Endothelial cell of umbilical vein (primary cell): ENCODE measurements around the gene CST3. TPM values are rescaled to one million over a fixed set of nuclear protein-coding genes. Genes with fewer than 3 reads are reported as not detected.

ENCODE experiments used
- BruUV-seq: library from RNA; stranded (reverse); fragments of 400-500 nt; replicated peaks from 2 replicates; lab custom pipeline; 2021; lab: Mats Ljungman, UMichigan
- CTCF ChIA-PET: fragments of 300-600, 350-600 bp; sonication (Branson Sonifier 250); formaldehyde crosslinking; loops from one replicate; lab custom pipeline; 2021; ENCODE audit warnings: antibody characterized with exemption, inconsistent platforms; lab: Charles Lee
- POLR2A ChIA-PET: fragments of 300-600, 350-600 bp; sonication (Branson Sonifier 250); formaldehyde crosslinking; loops from one replicate; lab custom pipeline; 2021; ENCODE audit warnings: antibody characterized with exemption, inconsistent platforms; lab: Charles Lee
- DNase-seq: peaks from one replicate; pipeline ENCODE4 v3.0.0-alpha.2; 2011; ENCODE audit warnings: low read depth, low spot score
- FAIRE-seq: peaks from 2 replicates; lab custom pipeline; 2011; peaks lifted over from hg19 to GRCh38; lab: Jason Lieb, UNC
- H2AFZ ChIP-seq: 2 replicates; pipeline ENCODE4 v1.6.0; 2012; ENCODE audit warnings: low read depth, low read length, control low read depth, inconsistent platforms
- H3K27ac ChIP-seq: 2 replicates; pipeline ENCODE4 v1.5.1; 2011; ENCODE audit warnings: low read depth, mild to moderate bottlenecking, control low read depth, low read length, moderate library complexity; ENCODE audit not compliant: insufficient read depth
- H3K27me3 ChIP-seq, 2 experiments: 2 replicates each; pipeline versions ENCODE4 v1.6.0 to v1.6.1; 2011; ENCODE audit warnings: low read length in 2 of 2, mixed read lengths in 1 of 2; ENCODE audit not compliant: control insufficient read depth in 2 of 2, insufficient read depth in 2 of 2
- H3K36me3 ChIP-seq, 2 experiments: 2 replicates in 1 of 2; 3 replicates in 1 of 2; pipeline ENCODE4 v1.5.1; 2011; ENCODE audit warnings: low read length in 2 of 2, mild to moderate bottlenecking in 1 of 2, moderate library complexity in 1 of 2; ENCODE audit not compliant: control insufficient read depth in 2 of 2, insufficient read depth in 2 of 2; ENCODE audit errors: extremely low read depth in 1 of 2
- H3K4me1 ChIP-seq: 3 replicates; pipeline ENCODE4 v1.5.1; 2011; ENCODE audit warnings: mild to moderate bottlenecking, low read length; ENCODE audit not compliant: control insufficient read depth, insufficient read depth; ENCODE audit errors: extremely low read depth
- H3K4me2 ChIP-seq: 2 replicates; pipeline ENCODE4 v1.6.1; 2011; ENCODE audit warnings: low read length, control low read depth, mixed read lengths; ENCODE audit not compliant: insufficient read depth
- H3K4me3 ChIP-seq, 3 experiments: fragments of 200-600 bp in 1 of 3; sonication (generic), shearing (Covaris generic) in 1 of 3; replicated peaks in 1 of 3; 2 replicates each; pipeline ENCODE4 v1.5.1; 2011 to 2016; ENCODE audit warnings: control low read depth in 3 of 3, low read length in 3 of 3, mild to moderate bottlenecking in 2 of 3, inconsistent platforms in 1 of 3, low read depth in 1 of 3, moderate library complexity in 1 of 3; ENCODE audit not compliant: insufficient read depth in 1 of 3
- H3K79me2 ChIP-seq: 2 replicates; pipeline ENCODE4 v1.6.0; 2012; ENCODE audit warnings: low read length, inconsistent platforms; ENCODE audit not compliant: control insufficient read depth, insufficient read depth
- H3K9ac ChIP-seq: replicated peaks from 2 replicates; pipeline ENCODE3; 2011; ENCODE audit warnings: low read length, control low read depth; ENCODE audit not compliant: insufficient read depth; ENCODE audit errors: extremely low read depth
- H3K9me1 ChIP-seq: replicated peaks from 3 replicates; pipeline ENCODE4 v1.6.0; 2011; ENCODE audit warnings: mild to moderate bottlenecking, low read length; ENCODE audit not compliant: control insufficient read depth, insufficient read depth; ENCODE audit errors: extremely low read depth
- H3K9me3 ChIP-seq: replicated peaks from 2 replicates; pipeline ENCODE4 v1.5.1; 2012; ENCODE audit warnings: low read length, inconsistent platforms; ENCODE audit not compliant: control insufficient read depth, insufficient read depth
- H4K20me1 ChIP-seq: replicated peaks from 2 replicates; pipeline ENCODE3; 2011; ENCODE audit warnings: mild to moderate bottlenecking, low read length; ENCODE audit not compliant: control insufficient read depth, insufficient read depth; ENCODE audit errors: extremely low read depth
- EZH2 ChIP-seq: IDR thresholded peaks from 2 replicates; pipeline ENCODE4 v1.6.1; 2012; ENCODE audit warnings: borderline replicate concordance, low read depth, mild to moderate bottlenecking, moderate library complexity, low read length, inconsistent platforms; ENCODE audit not compliant: severe bottlenecking
- MYC ChIP-seq: IDR thresholded peaks from one replicate; pipeline ENCODE4 v1.6.1; 2011; ENCODE audit warnings: mild to moderate bottlenecking, low read depth, low read length
- dilution Hi-C: fragments of 300-500 bp; cut with MboI; formaldehyde crosslinking; loops from one replicate; pipeline ENCODE4 v1.15.0; 2019; ENCODE audit warnings: low sequenced_read_pairs; ENCODE audit not compliant: extremely low pct_ligation_motif_present
- intact Hi-C: fragments of 100-400 bp; cut with micrococcal nuclease; formaldehyde crosslinking; loops from one replicate; pipeline ENCODE4 v1.10.0; 2022
- polyA plus RNA-seq, 4 experiments: library from polyadenylated mRNA; depleted of rRNA in 3 of 4; stranded (reverse) in 3 of 4; unstranded in 1 of 4; fragments of >200 nt; gene quantifications; 2 replicates each; pipeline versions ENCODE4 v1.2.1 to v1.2.3, GENCODE V29; 2011 to 2012; ENCODE audit warnings: missing spikeins in 1 of 4
- total RNA-seq: library from RNA; stranded (reverse); gene quantifications from 2 replicates; pipeline ENCODE4 v1.2.3, GENCODE V29; 2021
- TF ChIP-seq, protein P1 (sequence below): IDR thresholded peaks from 2 replicates; pipeline ENCODE4 v1.6.1; 2011; ENCODE audit not compliant: insufficient read depth, insufficient read length

The CST3 gene
- total and polyA plus RNA-seq, 2 donors (not counting 3 experiments of a cell fraction or from before 2014, with no cell fraction given), result 251 to 479 TPM

DNA sequence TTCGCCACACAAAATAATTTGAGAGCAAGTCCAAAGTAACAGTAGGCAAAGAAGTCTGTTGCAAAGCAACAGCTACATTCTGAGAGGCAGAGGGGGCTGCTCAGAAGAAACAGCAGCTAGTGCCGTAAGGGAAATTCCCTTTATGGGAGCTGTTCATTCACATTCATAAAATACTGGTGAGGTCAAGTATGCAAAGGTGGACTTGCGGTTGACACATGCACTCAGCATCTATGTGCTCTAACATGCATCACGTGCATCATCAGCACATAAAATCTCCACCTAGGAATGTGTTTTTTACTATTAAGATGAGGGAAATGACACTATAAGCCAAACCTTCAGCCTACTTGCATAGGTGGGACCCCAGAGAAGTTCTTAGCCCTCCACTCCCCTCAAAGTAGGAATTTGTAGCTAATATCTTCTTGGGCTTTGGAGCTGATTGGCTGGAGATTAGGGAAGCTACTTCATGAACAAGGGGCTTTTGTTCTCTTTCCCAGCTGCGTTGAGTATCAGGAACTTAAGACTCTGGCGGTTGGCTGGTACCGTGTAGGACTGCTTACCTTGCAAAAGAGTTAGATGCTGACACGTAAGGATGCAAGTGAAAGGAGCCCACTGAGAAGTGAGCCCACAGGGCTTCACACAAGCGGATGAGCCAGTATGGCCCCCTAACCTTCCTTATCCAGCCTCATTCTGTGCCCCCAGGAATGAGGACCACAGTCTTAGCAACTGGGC, 12.4 kb downstream of the CST3 start:
- no peaks in the 10 kb centered on the region for H3K9me3 ChIP-seq
- no peaks in the 10 kb centered on the region for H3K36me3 ChIP-seq
- dilution Hi-C loops, result no loop called here
- no peaks in the 10 kb centered on the region for H4K20me1 ChIP-seq
- no TSS peak for BruUV-seq
- TF ChIP-seq, protein P1, sequence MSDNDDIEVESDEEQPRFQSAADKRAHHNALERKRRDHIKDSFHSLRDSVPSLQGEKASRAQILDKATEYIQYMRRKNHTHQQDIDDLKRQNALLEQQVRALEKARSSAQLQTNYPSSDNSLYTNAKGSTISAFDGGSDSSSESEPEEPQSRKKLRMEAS, result no peak
- no peak for TF ChIP-seq EZH2
- no peak overlapping the region for H3K4me3 ChIP-seq
- DNase-seq (no peak), FAIRE-seq (no peak)
- no peaks in the 10 kb centered on the region for H3K79me2 ChIP-seq
- no peaks in the 10 kb centered on the region for H3K9me1 ChIP-seq
- H3K9ac ChIP-seq, result no peak overlapping the region
- no peak overlapping the region for H3K27ac ChIP-seq
- H3K4me2 ChIP-seq, result no peak overlapping the region
- H3K27me3 ChIP-seq, result no peaks in the 10 kb centered on the region
- intact Hi-C loops, result loop anchor here (5.0 kb wide), 1 partner anchor 273 kb away; the partner anchor contains the start of gene NXT1
- peaks cover 29% of the 10 kb centered on the region for H3K4me1 ChIP-seq
- ChIA-PET CTCF (no interaction called here), POLR2A (no interaction called here)
- no peak overlapping the region for H2AFZ ChIP-seq

- no peak for TF ChIP-seq MYC
- Histone ChIP-seq H3K4me3 (no peak overlapping the region), H3K79me2 (no peaks in the 10 kb centered on the region), H3K4me2 (no peak overlapping the region), H2AFZ (no peak overlapping the region), H3K9me1 (no peaks in the 10 kb centered on the region), H4K20me1 (no peaks in the 10 kb centered on the region), H3K4me1 (peaks cover 18% of the 10 kb centered on the region), H3K9ac (no peak overlapping the region), H3K27ac (no peak overlapping the region), H3K27me3 (no peaks in the 10 kb centered on the region), H3K9me3 (no peaks in the 10 kb centered on the region), H3K36me3 (no peaks in the 10 kb centered on the region)
- FAIRE-seq (no peak), DNase-seq (no peak)
- POLR2A ChIA-PET, result no interaction called here
- intact Hi-C loops (no loop called here), dilution Hi-C loops (no loop called here)
- CTCF ChIA-PET, result no interaction called here
- no TSS peak for BruUV-seq
Measured at GRCh38 chr20:23624324-23624691, 13.4 kb downstream of the CST3 start.
